ENCODE results near the gene DPP6. TPM values are rescaled to one million over a fixed set of nuclear protein-coding genes. Genes with fewer than 3 reads are reported as not detected.

Gene DPP6
- polyA plus RNA-seq, 1 of the 3 experiments (the other 2 are of a cell fraction) = not detected

- TF ChIP-seq TEAD4 (IDR thresholded peaks at IDR 0.05; ENCODE audit: borderline replicate concordance, insufficient read depth) (no peak), NFIC (IDR thresholded peaks at IDR 0.05; ENCODE audit: borderline replicate concordance) (no peak), MAX (IDR thresholded peaks at IDR 0.05; ENCODE audit: low read depth) (no peak), MEF2A (IDR thresholded peaks at IDR 0.05; ENCODE audit: borderline replicate concordance, low read depth) (no peak), RCOR1 (IDR thresholded peaks at IDR 0.05; ENCODE audit: low read length) (no peak), JUND (IDR thresholded peaks at IDR 0.05) (no peak)
- TF ChIP-seq, protein P1, sequence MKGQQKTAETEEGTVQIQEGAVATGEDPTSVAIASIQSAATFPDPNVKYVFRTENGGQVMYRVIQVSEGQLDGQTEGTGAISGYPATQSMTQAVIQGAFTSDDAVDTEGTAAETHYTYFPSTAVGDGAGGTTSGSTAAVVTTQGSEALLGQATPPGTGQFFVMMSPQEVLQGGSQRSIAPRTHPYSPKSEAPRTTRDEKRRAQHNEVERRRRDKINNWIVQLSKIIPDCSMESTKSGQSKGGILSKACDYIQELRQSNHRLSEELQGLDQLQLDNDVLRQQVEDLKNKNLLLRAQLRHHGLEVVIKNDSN (IDR thresholded peaks at IDR 0.05; ENCODE audit: borderline replicate concordance, low read depth) = no peak
- TF ChIP-seq, protein P2, sequence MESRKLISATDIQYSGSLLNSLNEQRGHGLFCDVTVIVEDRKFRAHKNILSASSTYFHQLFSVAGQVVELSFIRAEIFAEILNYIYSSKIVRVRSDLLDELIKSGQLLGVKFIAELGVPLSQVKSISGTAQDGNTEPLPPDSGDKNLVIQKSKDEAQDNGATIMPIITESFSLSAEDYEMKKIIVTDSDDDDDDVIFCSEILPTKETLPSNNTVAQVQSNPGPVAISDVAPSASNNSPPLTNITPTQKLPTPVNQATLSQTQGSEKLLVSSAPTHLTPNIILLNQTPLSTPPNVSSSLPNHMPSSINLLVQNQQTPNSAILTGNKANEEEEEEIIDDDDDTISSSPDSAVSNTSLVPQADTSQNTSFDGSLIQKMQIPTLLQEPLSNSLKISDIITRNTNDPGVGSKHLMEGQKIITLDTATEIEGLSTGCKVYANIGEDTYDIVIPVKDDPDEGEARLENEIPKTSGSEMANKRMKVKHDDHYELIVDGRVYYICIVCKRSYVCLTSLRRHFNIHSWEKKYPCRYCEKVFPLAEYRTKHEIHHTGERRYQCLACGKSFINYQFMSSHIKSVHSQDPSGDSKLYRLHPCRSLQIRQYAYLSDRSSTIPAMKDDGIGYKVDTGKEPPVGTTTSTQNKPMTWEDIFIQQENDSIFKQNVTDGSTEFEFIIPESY (IDR thresholded peaks at IDR 0.05; ENCODE audit: borderline replicate concordance, low read depth) = no peak
- Histone ChIP-seq H4K20me1 (ENCODE audit: insufficient read depth) (no peaks in the 10 kb centered on the region), H3K27ac (ENCODE audit: low read depth in 2 of 2, low read length in 1 of 2) (no peak overlapping the region), H3K9me2 (no peaks in the 10 kb centered on the region), H3K9me3 (no peaks in the 10 kb centered on the region), H3K27me3 (ENCODE audit: insufficient read depth) (no peaks in the 10 kb centered on the region), H2AFZ (ENCODE audit: low read depth) (no peak overlapping the region), H3K79me2 (ENCODE audit: insufficient read depth) (no peaks in the 10 kb centered on the region), H3K4me1 (ENCODE audit: control insufficient read depth in 1 of 2, insufficient read depth in 2 of 2, low read depth in 1 of 2, low read length in 1 of 2) (peaks cover 0 to 2% of the 10 kb centered on the region in 2 experiments; a peak in 1 of 4 replicates), H3K4me2 (no peak overlapping the region), H3F3A (replicated peaks; ENCODE audit: insufficient read depth) (no peaks in the 10 kb centered on the region), H3K36me3 (replicated peaks in 1 of 2; ENCODE audit: control insufficient read depth in 1 of 2, insufficient read depth in 2 of 2, low read length in 1 of 2) (no peaks in the 10 kb centered on the region), H3K4me3 (ENCODE audit: low read depth in 2 of 2, low read length in 1 of 2) (no peak overlapping the region), H3K9ac (no peak overlapping the region)
- ChIA-PET CTCF (interaction anchor here (1.4 to 2.4 kb wide), 2 partner anchors 49 to 63 kb away, joined by 7 to 8 read pairs; no protein-coding TSS in a partner anchor), POLR2A (no interaction called here)
- DNase-seq = peak; percentile 34
- 48% methylated on average over 16 of the region's 16 CpGs for WGBS (ENCODE audit: low lambda C conversion rate)
Measured at GRCh38 chr7:154863766-154864522, 811.7 kb downstream of the DPP6 start.

GRCh38 chr7:154864523-154864891 lies 812.3 kb downstream of the DPP6 start:
- WGBS (ENCODE audit: low lambda C conversion rate) = 58% methylated on average over 6 of the region's 6 CpGs
- no peak overlapping the region for H3K9ac ChIP-seq
- H3F3A ChIP-seq (replicated peaks; ENCODE audit: insufficient read depth) = no peaks in the 10 kb centered on the region
- ChIA-PET CTCF (interaction anchor here (1.4 to 2.4 kb wide), 2 partner anchors 49 to 63 kb away, joined by 7 to 8 read pairs; no protein-coding TSS in a partner anchor), POLR2A (no interaction called here)
- H3K4me3 ChIP-seq (ENCODE audit: low read depth in 2 of 2, low read length in 1 of 2) = no peak overlapping the region
- H3K27ac ChIP-seq (ENCODE audit: low read depth in 2 of 2, low read length in 1 of 2) = no peak overlapping the region
- no peaks in the 10 kb centered on the region for H3K36me3 ChIP-seq (replicated peaks in 1 of 2; ENCODE audit: control insufficient read depth in 1 of 2, insufficient read depth in 2 of 2, low read length in 1 of 2)
- peaks cover 0 to 2% of the 10 kb centered on the region in 2 experiments; a peak in 1 of 4 replicates for H3K4me1 ChIP-seq (ENCODE audit: control insufficient read depth in 1 of 2, insufficient read depth in 2 of 2, low read depth in 1 of 2, low read length in 1 of 2)
- no peaks in the 10 kb centered on the region for H4K20me1 ChIP-seq (ENCODE audit: insufficient read depth)
- H3K9me2 ChIP-seq = no peaks in the 10 kb centered on the region
- H3K27me3 ChIP-seq (ENCODE audit: insufficient read depth) = no peaks in the 10 kb centered on the region
- H3K79me2 ChIP-seq (ENCODE audit: insufficient read depth) = no peaks in the 10 kb centered on the region
- no peak overlapping the region for H2AFZ ChIP-seq (ENCODE audit: low read depth)
- H3K9me3 ChIP-seq = no peaks in the 10 kb centered on the region
- no peak overlapping the region for H3K4me2 ChIP-seq
- DNase-seq = no peak
- no peak for TF ChIP-seq EP300 (IDR thresholded peaks at IDR 0.05; ENCODE audit: borderline replicate concordance in 1 of 2, low read depth in 1 of 2, low read length in 1 of 2)
- TF ChIP-seq NRF1 (IDR thresholded peaks at IDR 0.05; ENCODE audit: low read depth, low read length) = no peak
- no peak for TF ChIP-seq RFX5 (IDR thresholded peaks at IDR 0.05; ENCODE audit: low read length)
- TF ChIP-seq FOSL2 (IDR thresholded peaks at IDR 0.05; ENCODE audit: borderline replicate concordance, low read depth) = no peak
- no peak for TF ChIP-seq FOXJ3 (CRISPR knock-in tag; IDR thresholded peaks at IDR 0.05)
- TF ChIP-seq CHD2 (IDR thresholded peaks at IDR 0.05; ENCODE audit: low read length, partially characterized antibody) = no peak
- no peak for TF ChIP-seq TAF1 (IDR thresholded peaks at IDR 0.05; ENCODE audit: borderline replicate concordance, low read depth, low read length)
- TF ChIP-seq TEAD4 (IDR thresholded peaks at IDR 0.05; ENCODE audit: borderline replicate concordance, insufficient read depth) = no peak
- no peak for TF ChIP-seq SIN3A (IDR thresholded peaks at IDR 0.05; ENCODE audit: borderline replicate concordance, low read depth, low read length)
- TF ChIP-seq, protein P1 (IDR thresholded peaks at IDR 0.05; ENCODE audit: borderline replicate concordance, low read depth) = no peak
- TF ChIP-seq, protein P3, sequence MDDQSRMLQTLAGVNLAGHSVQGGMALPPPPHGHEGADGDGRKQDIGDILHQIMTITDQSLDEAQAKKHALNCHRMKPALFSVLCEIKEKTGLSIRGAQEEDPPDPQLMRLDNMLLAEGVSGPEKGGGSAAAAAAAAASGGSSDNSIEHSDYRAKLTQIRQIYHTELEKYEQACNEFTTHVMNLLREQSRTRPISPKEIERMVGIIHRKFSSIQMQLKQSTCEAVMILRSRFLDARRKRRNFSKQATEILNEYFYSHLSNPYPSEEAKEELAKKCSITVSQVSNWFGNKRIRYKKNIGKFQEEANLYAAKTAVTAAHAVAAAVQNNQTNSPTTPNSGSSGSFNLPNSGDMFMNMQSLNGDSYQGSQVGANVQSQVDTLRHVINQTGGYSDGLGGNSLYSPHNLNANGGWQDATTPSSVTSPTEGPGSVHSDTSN (IDR thresholded peaks at IDR 0.05) = no peak
- TF ChIP-seq YY1 (IDR thresholded peaks at IDR 0.05; ENCODE audit: low read depth) = no peak
- TF ChIP-seq RCOR1 (IDR thresholded peaks at IDR 0.05; ENCODE audit: low read length) = no peak
- TF ChIP-seq SMC3 (IDR thresholded peaks at IDR 0.05; ENCODE audit: low read depth, low read length) = no peak
- no peak for TF ChIP-seq IRF3 (IDR thresholded peaks at IDR 0.05; ENCODE audit: low read depth, low read length)
- no peak for TF ChIP-seq RXRA (IDR thresholded peaks at IDR 0.05; ENCODE audit: borderline replicate concordance, low read depth)
- no peak for TF ChIP-seq TCF12 (IDR thresholded peaks at IDR 0.05)
